Hepatocyte (in vitro differentiated cells): ENCODE measurements around the gene SGPL1.

Experiments used
- EZH2 ChIP-seq: fragments of 200-600 bp; sonication (generic); IDR thresholded peaks from 2 replicates; pipeline ENCODE4 v1.6.1; 2016; ENCODE audit warnings: antibody characterized with exemption, mild to moderate bottlenecking, borderline replicate concordance
- EZH2phosphoT487 ChIP-seq: fragments of 200-600 bp; sonication (generic); IDR thresholded peaks from one replicate; pipeline ENCODE4 v1.6.1; 2018; ENCODE audit warnings: antibody characterized with exemption, mild to moderate bottlenecking, low read depth, moderate library complexity; ENCODE audit not compliant: unreplicated experiment, severe bottlenecking
- TF ChIP-seq, protein P1 (sequence below): fragments of 200-600 bp; sonication (generic); IDR thresholded peaks from 2 replicates; pipeline ENCODE4 v1.5.1; 2016; ENCODE audit warnings: antibody characterized with exemption, mild to moderate bottlenecking; ENCODE audit not compliant: poor library complexity

DNA sequence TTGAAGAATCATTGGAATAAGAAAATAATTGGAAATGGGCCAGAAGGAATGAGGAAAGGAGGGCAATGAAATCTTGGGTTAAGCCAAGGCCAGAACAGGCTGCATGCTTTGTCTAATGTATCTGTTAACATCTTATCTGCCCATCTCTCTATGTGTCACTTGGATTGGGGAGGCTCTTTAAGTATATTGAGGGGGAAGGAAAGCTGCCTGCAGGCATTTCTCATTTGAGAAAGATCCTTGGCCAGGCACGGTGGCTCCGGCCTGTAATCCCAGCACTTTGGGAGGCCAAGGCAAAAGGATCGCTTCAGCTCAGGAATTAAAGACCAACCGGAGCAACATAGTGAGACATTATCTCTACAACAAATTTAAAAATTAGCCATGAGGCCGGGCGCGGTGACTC lies 58.3 kb downstream of the SGPL1 start:
- TF ChIP-seq, protein P1, sequence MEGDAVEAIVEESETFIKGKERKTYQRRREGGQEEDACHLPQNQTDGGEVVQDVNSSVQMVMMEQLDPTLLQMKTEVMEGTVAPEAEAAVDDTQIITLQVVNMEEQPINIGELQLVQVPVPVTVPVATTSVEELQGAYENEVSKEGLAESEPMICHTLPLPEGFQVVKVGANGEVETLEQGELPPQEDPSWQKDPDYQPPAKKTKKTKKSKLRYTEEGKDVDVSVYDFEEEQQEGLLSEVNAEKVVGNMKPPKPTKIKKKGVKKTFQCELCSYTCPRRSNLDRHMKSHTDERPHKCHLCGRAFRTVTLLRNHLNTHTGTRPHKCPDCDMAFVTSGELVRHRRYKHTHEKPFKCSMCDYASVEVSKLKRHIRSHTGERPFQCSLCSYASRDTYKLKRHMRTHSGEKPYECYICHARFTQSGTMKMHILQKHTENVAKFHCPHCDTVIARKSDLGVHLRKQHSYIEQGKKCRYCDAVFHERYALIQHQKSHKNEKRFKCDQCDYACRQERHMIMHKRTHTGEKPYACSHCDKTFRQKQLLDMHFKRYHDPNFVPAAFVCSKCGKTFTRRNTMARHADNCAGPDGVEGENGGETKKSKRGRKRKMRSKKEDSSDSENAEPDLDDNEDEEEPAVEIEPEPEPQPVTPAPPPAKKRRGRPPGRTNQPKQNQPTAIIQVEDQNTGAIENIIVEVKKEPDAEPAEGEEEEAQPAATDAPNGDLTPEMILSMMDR: no peak
- TF ChIP-seq EZH2 (no peak), EZH2phosphoT487 (no peak)
